GM20000 (cell line): ENCODE measurements around the gene AIM2.
"Not testable (repeated sequence)": the region's sequence is repeated elsewhere in the genome, so short reads cannot be mapped to it uniquely, and the experiment has no call there.

ENCODE experiments used
- DNase-seq: peaks from one replicate; pipeline ENCODE4 v3.0.0; 2012; ENCODE audit warnings: low spot score
- CTCF ChIP-seq: IDR thresholded peaks from 2 replicates; pipeline ENCODE4 v1.5.1; 2012; ENCODE audit warnings: mild to moderate bottlenecking, control low read depth; ENCODE audit errors: extremely low read depth, missing control alignments

AIM2 gene

GRCh38 chr1:159076438-159077119 lies at the start of gene AIM2:
AIM2 (minus strand) TSS chr1:159076766; CDS start chr1:159073499, 3,267 bp downstream.
- TF ChIP-seq CTCF, result no peak
- peak; percentile 65 for DNase-seq

- DNase-seq, result no peak
- TF ChIP-seq CTCF, result no peak
These were observed 47.0 kb upstream of the AIM2 start for GRCh38 chr1:159123587-159123986.

GRCh38 chr1:159122005-159122621 lies 45.5 kb upstream of the AIM2 start:
- DNase-seq, result peak; percentile 43
- TF ChIP-seq CTCF, result no peak

- TF ChIP-seq CTCF, result no peak
- no peak for DNase-seq
These were observed 45.0 kb upstream of the AIM2 start for GRCh38 chr1:159121526-159121925.

- DNase-seq, result no peak
These were observed 43.8 kb upstream of the AIM2 start for GRCh38 chr1:159120317-159120716.

GRCh38 chr1:159113596-159114433 lies 37.2 kb upstream of the AIM2 start:
- no peak for TF ChIP-seq CTCF

More at GRCh38 chr1:159120317-159120716, 43.8 kb upstream of the AIM2 start:
- TF ChIP-seq CTCF, result no peak

GRCh38 chr1:159103021-159103420 lies 26.5 kb upstream of the AIM2 start:
- DNase-seq, result not testable (repeated sequence)

More at GRCh38 chr1:159113596-159114433, 37.2 kb upstream of the AIM2 start:
- DNase-seq, result no peak
